NT2/D1 (cell line): Measurements from ENCODE around the gene TLR10.
"Not testable (repeated sequence)": the region's sequence is repeated elsewhere in the genome, so short reads cannot be mapped to it uniquely, and the experiment has no call there.

ENCODE experiments used
- DNase-seq: peaks from one replicate; pipeline ENCODE4 v3.0.0-alpha.2; 2011; ENCODE audit warnings: low read depth, low spot score
- H3K27me3 ChIP-seq: 2 replicates; pipeline ENCODE4 v1.6.0; 2011; ENCODE audit warnings: mild to moderate bottlenecking; ENCODE audit not compliant: insufficient read length, insufficient read depth
- H3K36me3 ChIP-seq: 2 replicates; pipeline ENCODE4 v1.6.1; 2011; ENCODE audit warnings: mild to moderate bottlenecking, low read length, mixed read lengths; ENCODE audit not compliant: insufficient read depth, insufficient read length
- H3K4me1 ChIP-seq: 2 replicates; pipeline ENCODE4 v1.5.1; 2011; ENCODE audit not compliant: insufficient read depth, insufficient read length
- H3K4me3 ChIP-seq: 2 replicates; pipeline ENCODE4 v1.5.1; 2011; ENCODE audit warnings: low read depth; ENCODE audit not compliant: insufficient read length
- H3K9ac ChIP-seq: 2 replicates; pipeline ENCODE4 v1.6.0; 2011; ENCODE audit warnings: low read depth; ENCODE audit not compliant: insufficient read length
- H3K9me3 ChIP-seq: 2 replicates; pipeline ENCODE4 v1.5.1; 2011; ENCODE audit warnings: mild to moderate bottlenecking, low read length; ENCODE audit not compliant: insufficient read depth
- SUZ12 ChIP-seq: IDR thresholded peaks from 2 replicates; pipeline ENCODE4 v1.6.1; 2011; ENCODE audit not compliant: insufficient read length, insufficient read depth; ENCODE audit errors: extremely low read depth
- YY1 ChIP-seq: IDR thresholded peaks from 2 replicates; pipeline ENCODE4 v1.6.1; 2011; ENCODE audit not compliant: insufficient read length, insufficient read depth
- ZNF274 ChIP-seq: IDR thresholded peaks from 2 replicates; pipeline ENCODE4 v1.6.1; 2011; ENCODE audit warnings: mild to moderate bottlenecking, low read depth, low read length

Gene TLR10

GRCh38 chr4:38774181-38774955 lies 8.4 kb downstream of the TLR10 start:
- no peak for TF ChIP-seq YY1
- no peak for TF ChIP-seq ZNF274
- no peak for TF ChIP-seq SUZ12
- Histone ChIP-seq H3K4me3 (no peak overlapping the region), H3K4me1 (no peaks in the 10 kb centered on the region), H3K9ac (no peak overlapping the region), H3K27me3 (no peaks in the 10 kb centered on the region), H3K36me3 (no peaks in the 10 kb centered on the region), H3K9me3 (no peaks in the 10 kb centered on the region)
- DNase-seq = no peak

- H3K36me3 ChIP-seq, H3K27me3 ChIP-seq, H3K4me3 ChIP-seq, H3K9ac ChIP-seq, DNase-seq, H3K4me1 ChIP-seq, H3K9me3 ChIP-seq: not testable (repeated sequence)
Observed at GRCh38 chr4:38770281-38770680, 12.5 kb downstream of the TLR10 start.

- no peaks in the 10 kb centered on the region for H3K9me3 ChIP-seq
- no peak for TF ChIP-seq YY1
- TF ChIP-seq ZNF274 = no peak
- no peak for TF ChIP-seq SUZ12
- no peak overlapping the region for H3K4me3 ChIP-seq
- H3K9ac ChIP-seq = no peak overlapping the region
- H3K27me3 ChIP-seq = no peaks in the 10 kb centered on the region
- DNase-seq = no peak
- no peaks in the 10 kb centered on the region for H3K4me1 ChIP-seq
- no peaks in the 10 kb centered on the region for H3K36me3 ChIP-seq
Observed at GRCh38 chr4:38769857-38770256, 12.9 kb downstream of the TLR10 start.

- no peaks in the 10 kb centered on the region for H3K4me1 ChIP-seq
- TF ChIP-seq SUZ12 (no peak), YY1 (no peak), ZNF274 (no peak)
- H3K9ac ChIP-seq = no peak overlapping the region
- no peak for DNase-seq
- H3K9me3 ChIP-seq = no peaks in the 10 kb centered on the region
- no peak overlapping the region for H3K4me3 ChIP-seq
- no peaks in the 10 kb centered on the region for H3K36me3 ChIP-seq
- no peaks in the 10 kb centered on the region for H3K27me3 ChIP-seq
Observed at GRCh38 chr4:38769441-38769840, 13.3 kb downstream of the TLR10 start.

- DNase-seq = no peak
- no peaks in the 10 kb centered on the region for H3K27me3 ChIP-seq
- no peaks in the 10 kb centered on the region for H3K9me3 ChIP-seq
- no peaks in the 10 kb centered on the region for H3K36me3 ChIP-seq
- H3K4me1 ChIP-seq = no peaks in the 10 kb centered on the region
- no peak overlapping the region for H3K9ac ChIP-seq
- TF ChIP-seq YY1 = no peak
- no peak for TF ChIP-seq ZNF274
- TF ChIP-seq SUZ12 = no peak
- H3K4me3 ChIP-seq = no peak overlapping the region
Observed at GRCh38 chr4:38768968-38769394, 13.8 kb downstream of the TLR10 start.

- DNase-seq, H3K36me3 ChIP-seq, H3K4me1 ChIP-seq, H3K9me3 ChIP-seq, H3K27me3 ChIP-seq, H3K9ac ChIP-seq, H3K4me3 ChIP-seq: not testable (repeated sequence)
Observed at GRCh38 chr4:38766940-38767339, 15.8 kb downstream of the TLR10 start.

GRCh38 chr4:38765382-38765781 lies 17.4 kb downstream of the TLR10 start:
- H3K4me1 ChIP-seq = no peaks in the 10 kb centered on the region
- DNase-seq = no peak

GRCh38 chr4:38764277-38764676 lies 18.5 kb downstream of the TLR10 start:
- DNase-seq = no peak
- Histone ChIP-seq H3K27me3 (no peaks in the 10 kb centered on the region), H3K36me3 (no peaks in the 10 kb centered on the region), H3K9me3 (no peaks in the 10 kb centered on the region), H3K4me1 (no peaks in the 10 kb centered on the region), H3K4me3 (no peak overlapping the region), H3K9ac (no peak overlapping the region)
- TF ChIP-seq YY1 = no peak
- TF ChIP-seq ZNF274 = no peak
- TF ChIP-seq SUZ12 = no peak

More at GRCh38 chr4:38765382-38765781, 17.4 kb downstream of the TLR10 start:
- no peaks in the 10 kb centered on the region for H3K36me3 ChIP-seq
- no peaks in the 10 kb centered on the region for H3K9me3 ChIP-seq
- H3K9ac ChIP-seq = no peak overlapping the region
- no peaks in the 10 kb centered on the region for H3K27me3 ChIP-seq
- H3K4me3 ChIP-seq = no peak overlapping the region
- TF ChIP-seq ZNF274 (no peak), YY1 (no peak), SUZ12 (no peak)
